Renal cortical epithelial cell (primary cell): ENCODE data around the gene RAB3GAP1. TPM values are rescaled to one million over a fixed set of nuclear protein-coding genes. Genes with fewer than 3 reads are reported as not detected.
"Not testable (repeated sequence)": the region's sequence is repeated elsewhere in the genome, so short reads cannot be mapped to it uniquely, and the experiment has no call there.

Source experiments
- DNase-seq: peaks from one replicate; pipeline ENCODE4 v3.0.0-alpha.2; 2011; ENCODE audit warnings: low read depth
- total RNA-seq: library from RNA; depleted of rRNA; stranded (reverse); fragments of >200 nt; gene quantifications from 2 replicates; pipeline ENCODE4 v1.2.3, GENCODE V29; 2014

RAB3GAP1 gene
- 75.2 and 95.4 TPM in 2 replicates for total RNA-seq

DNA sequence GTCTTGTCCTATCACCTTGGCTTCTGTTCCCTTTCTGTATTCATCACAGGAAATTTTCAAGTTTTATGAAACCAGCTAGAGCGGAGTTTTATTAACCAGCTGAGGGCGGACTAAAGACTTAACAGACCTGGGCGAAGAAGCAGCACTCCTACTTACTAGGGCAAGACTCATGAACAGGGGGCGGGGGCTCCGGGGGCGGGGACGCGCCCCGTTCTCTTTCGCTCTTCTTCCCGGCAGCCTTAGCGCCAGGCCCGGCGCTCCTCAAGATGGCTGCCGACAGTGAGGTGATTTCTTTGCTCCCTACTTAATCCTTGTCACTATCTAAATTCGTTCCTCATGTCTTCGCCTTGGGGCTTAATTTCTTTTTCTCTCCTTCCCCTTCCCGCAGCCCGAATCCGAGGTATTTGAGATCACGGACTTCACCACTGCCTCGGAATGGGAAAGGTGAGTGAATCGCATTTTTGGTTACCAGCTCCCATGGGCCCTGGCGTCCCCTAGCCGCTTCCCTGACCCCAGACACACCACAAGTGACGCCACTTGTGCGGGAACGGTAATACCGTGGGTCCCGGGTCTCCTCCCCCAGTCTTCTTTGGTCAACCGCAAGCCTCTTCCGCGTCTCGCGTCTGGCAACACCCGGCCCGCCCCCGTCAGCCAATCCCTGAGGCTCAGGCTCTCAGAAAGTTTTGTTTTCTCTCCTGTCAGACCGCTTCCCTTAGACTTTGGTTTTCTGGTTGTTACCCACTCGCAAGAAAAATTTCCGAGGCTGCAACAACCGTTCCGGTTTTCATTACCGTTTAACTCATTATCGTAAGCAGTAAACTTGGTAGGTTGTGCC is at the start of gene RAB3GAP1:
Gene RAB3GAP1 (plus strand): TSS at position 251 of the 835 bp plus-strand sequence. CDS start 16 bp downstream, at position 267.
- DNase-seq: peak; percentile 76

- DNase-seq: no peak
Observed at GRCh38 chr2:135002836-135003235, 49.3 kb upstream of the RAB3GAP1 start.

GRCh38 chr2:135004005-135004746 is 47.9 kb upstream of the RAB3GAP1 start:
- DNase-seq: peak; percentile 28

- DNase-seq: no peak
Observed at GRCh38 chr2:135005753-135006152, 46.3 kb upstream of the RAB3GAP1 start.

GRCh38 chr2:135009339-135009738 is 42.8 kb upstream of the RAB3GAP1 start:
- peak; percentile 7 for DNase-seq

GRCh38 chr2:135010200-135010942 is 41.7 kb upstream of the RAB3GAP1 start:
- no peak for DNase-seq

GRCh38 chr2:135011633-135012032 is 40.5 kb upstream of the RAB3GAP1 start:
- DNase-seq: no peak

- DNase-seq: no peak
Observed at GRCh38 chr2:135021618-135022017, 30.5 kb upstream of the RAB3GAP1 start.

GRCh38 chr2:135022952-135023880 is 28.9 kb upstream of the RAB3GAP1 start:
- no peak for DNase-seq

- DNase-seq: no peak
Observed at GRCh38 chr2:135023886-135024485, 28.1 kb upstream of the RAB3GAP1 start.

DNA sequence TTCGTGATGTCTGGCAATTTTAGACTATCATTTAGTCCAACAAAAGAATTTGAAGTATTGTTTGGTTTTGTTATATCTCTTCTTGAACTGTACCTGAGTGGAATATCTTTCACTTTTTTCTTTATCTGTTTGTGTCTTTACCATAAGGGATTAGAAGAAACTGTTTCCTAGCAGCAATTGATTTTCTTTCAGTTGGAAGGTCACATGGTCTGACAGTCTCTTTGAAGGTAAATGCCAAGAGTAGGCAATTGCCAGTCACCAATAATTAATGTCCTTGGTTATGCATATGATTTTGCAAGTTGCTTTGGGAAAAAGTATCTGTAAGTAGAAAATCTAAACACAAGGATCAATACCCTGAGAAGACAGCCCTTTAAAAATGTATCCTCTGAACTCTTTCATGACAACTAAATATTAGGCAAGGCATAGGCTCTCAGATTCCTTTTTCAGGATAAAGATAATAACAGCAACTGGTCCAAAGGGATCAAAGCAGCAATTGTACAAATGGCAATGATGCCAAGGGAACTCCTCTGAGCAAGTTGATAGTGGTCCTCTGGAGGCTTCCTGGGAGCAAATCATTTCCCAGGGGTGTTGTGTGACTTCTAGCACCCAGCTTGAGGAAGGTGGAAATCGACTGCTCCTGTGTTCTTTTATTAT is 22.5 kb upstream of the RAB3GAP1 start:
- DNase-seq: no peak

- DNase-seq: peak; percentile 65
Observed at GRCh38 chr2:135030826-135031225, 21.3 kb upstream of the RAB3GAP1 start.

DNA sequence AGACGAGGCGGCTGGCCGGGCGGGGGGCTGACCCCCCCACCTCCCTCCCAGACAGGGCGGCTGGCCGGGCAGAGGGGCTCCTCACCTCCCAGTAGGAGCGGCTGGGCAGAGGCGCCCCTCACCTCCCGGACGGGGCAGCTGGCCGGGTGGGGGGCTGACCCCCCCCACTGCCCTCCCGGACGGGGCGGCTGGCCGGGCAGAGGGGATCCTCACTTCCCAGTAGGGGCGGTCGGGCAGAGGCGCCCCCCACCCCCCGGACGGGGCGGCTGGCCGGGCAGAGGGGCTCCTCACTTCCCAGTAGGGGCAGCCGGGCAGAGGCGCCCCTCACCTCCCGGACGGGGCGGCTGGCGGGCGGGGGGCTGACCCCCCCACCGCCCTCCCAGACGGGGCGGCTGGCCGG is 18.9 kb upstream of the RAB3GAP1 start:
- DNase-seq: not testable (repeated sequence)

DNA sequence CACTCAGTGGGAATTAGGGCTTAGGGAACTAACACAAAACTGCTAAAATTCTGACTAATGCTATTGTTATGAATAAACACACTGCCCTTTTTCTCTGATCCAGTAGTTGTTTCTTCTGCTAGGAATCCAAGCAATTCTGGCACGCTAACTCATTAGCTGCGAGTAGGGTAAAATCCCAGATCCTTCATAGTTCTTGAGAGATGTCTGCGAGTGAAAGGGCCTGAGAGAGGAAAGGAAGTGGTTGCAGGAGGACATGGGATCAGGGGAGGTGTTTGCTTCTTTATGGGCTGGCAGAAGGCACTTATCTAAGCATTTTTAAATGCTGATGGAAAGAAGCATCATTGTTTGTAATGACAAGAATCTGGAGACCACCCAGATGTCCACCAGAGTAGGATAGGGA is 14.3 kb upstream of the RAB3GAP1 start:
- peak; percentile 31 for DNase-seq

DNA sequence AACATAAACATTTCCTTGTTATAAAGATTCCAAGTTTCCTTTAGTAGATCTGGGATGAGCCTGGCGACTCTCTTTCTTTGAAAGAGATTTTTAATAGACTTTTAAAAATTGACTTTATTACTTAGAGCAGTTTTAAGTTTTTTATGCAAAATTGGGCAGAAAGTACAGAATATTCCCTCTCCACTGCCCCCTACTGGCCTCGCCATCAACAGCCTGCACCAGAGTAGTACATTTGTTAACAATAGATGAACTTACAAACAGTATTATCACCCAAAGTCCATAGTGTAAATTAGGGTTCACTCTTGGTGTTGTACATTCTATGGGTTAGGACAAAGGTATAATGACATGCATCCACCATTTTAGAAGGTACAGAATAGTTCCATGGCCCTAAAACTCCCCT is 8.7 kb upstream of the RAB3GAP1 start:
- no peak for DNase-seq

DNA sequence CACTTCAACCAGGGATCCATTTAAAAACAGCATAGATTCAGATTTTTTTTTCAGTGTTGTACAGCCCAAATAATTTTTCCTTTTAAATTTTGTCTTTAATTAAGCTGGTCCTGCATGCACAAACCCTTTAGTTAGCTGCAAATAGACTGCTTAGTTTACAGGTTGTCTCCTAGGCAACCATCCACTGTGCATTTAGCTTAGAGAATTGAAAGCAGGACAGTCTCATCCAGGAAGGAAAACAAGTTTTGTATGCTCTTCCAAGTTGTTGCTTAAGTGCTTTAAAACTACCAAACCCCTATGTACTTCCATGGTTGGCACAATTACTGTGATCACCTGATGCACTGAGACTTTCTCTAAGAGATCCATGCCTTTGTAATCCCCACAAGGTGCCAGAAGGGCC is 4.8 kb upstream of the RAB3GAP1 start, which contains the start of gene MAP3K19:
Gene MAP3K19 (minus strand): TSS at position 148 of the 400 bp plus-strand sequence. CDS start 22,800 bp downstream, outside the sequence.
- peak; percentile 36 for DNase-seq

DNA sequence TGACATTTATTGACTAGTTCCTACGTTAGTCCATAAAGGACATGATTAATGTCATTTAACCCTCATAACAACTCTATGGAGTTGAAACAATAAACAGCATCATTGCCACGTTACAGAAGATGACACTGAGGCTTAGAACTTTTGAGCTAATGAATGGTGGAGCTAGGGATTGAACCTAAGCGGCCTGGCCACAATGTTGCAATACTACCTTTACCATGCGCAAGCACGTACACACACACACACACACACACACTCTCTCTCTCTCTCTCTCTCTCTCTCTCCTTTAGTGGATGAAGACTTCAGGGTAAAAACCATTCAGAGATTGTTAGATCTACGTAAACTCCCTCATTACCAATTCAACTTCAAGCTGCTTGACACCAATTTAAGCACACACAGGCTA is 4.0 kb upstream of the RAB3GAP1 start:
- no peak for DNase-seq

DNA sequence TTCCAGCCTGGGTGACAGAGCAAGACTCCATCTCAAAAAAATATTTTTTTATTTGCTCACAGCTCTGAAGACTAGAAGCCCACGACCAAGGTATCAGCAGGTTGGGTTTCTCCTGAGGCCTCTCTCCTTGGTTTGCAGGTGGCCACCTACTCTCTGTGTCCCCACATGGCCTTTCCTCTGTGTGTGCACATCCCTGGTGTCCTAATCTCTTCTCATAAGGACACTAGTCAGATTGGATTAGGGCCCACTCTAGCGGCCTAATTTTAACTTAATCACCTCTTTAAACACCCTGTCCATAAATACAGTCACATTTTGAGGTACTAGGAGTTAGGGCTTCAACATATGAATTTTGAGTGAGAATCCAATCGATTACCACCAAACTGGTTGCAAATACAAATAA is 2.0 kb upstream of the RAB3GAP1 start:
- no peak for DNase-seq

- DNase-seq: no peak
Observed at GRCh38 chr2:135050684-135051083, 1.4 kb upstream of the RAB3GAP1 start.

GRCh38 chr2:135052997-135053474 is 944 bp downstream of the RAB3GAP1 start:
- no peak for DNase-seq
